WTC11 (cell line): Measurements from ENCODE around the gene HMGXB3. TPM values are rescaled to one million over a fixed set of nuclear protein-coding genes. Genes with fewer than 3 reads are reported as not detected.

Source experiments
- ATAC-seq: fragments of 200-7000 bp; cut with Tn5 transposase; 2 replicates; pipeline ENCODE4 v1.10.0; 2021; ENCODE audit warnings: mild to moderate bottlenecking, moderate library complexity
- CTCF ChIA-PET: fragments of 300-600 bp; sonication (Branson Sonifier 250); formaldehyde crosslinking; loops from one replicate; lab custom pipeline; 2021; ENCODE audit warnings: antibody characterized with exemption; lab: Charles Lee
- POLR2A ChIA-PET: fragments of 350-600 bp; sonication (Branson Sonifier 250); formaldehyde crosslinking; loops from one replicate; lab custom pipeline; 2021; ENCODE audit warnings: antibody characterized with exemption; lab: Charles Lee
- DNase-seq: peaks from one replicate; pipeline ENCODE4 v3.0.0; 2021; ENCODE audit warnings: low spot score
- H3K27ac Mint-ChIP-seq: 2 replicates; pipeline ENCODE4 v1.8.0; 2021; ENCODE audit warnings: mixed read lengths
- H3K27me3 Mint-ChIP-seq: 2 replicates; pipeline ENCODE4 v1.8.0; 2021; ENCODE audit warnings: low read depth, mild to moderate bottlenecking, moderate library complexity, mixed read lengths
- H3K36me3 Mint-ChIP-seq: 2 replicates; pipeline ENCODE4 v1.8.0; 2021; ENCODE audit warnings: mixed read lengths
- H3K4me1 Mint-ChIP-seq: 2 replicates; pipeline ENCODE4 v1.8.0; 2022; ENCODE audit warnings: mixed read lengths
- H3K4me3 Mint-ChIP-seq: 2 replicates; pipeline ENCODE4 v1.8.0; 2021; ENCODE audit warnings: mild to moderate bottlenecking, moderate library complexity, mixed read lengths
- H3K9me3 Mint-ChIP-seq: 2 replicates; pipeline ENCODE4 v1.8.0; 2021; ENCODE audit warnings: mixed read lengths
- CBFB ChIP-seq: sonication (generic); formaldehyde crosslinking; IDR thresholded peaks from 2 replicates; pipeline ENCODE4 v1.8.1; 2022; ENCODE audit warnings: mild to moderate bottlenecking, low read depth, missing genetic modification reagents
- ELF4 ChIP-seq: sonication (generic); formaldehyde crosslinking; IDR thresholded peaks from 2 replicates; pipeline ENCODE4 v1.8.1; 2022; ENCODE audit warnings: low read depth, mild to moderate bottlenecking, moderate library complexity, missing genetic modification reagents
- ETV6 ChIP-seq: sonication (generic); formaldehyde crosslinking; IDR thresholded peaks from 2 replicates; pipeline ENCODE4 v1.8.1; 2022; ENCODE audit warnings: mild to moderate bottlenecking, missing genetic modification reagents
- GTF2I ChIP-seq: fragments of 250-450 bp; sonication (Bioruptor Pico); conservative IDR thresholded peaks from 2 replicates; pipeline ENCODE4 v1.4.0; 2021; ENCODE audit warnings: mild to moderate bottlenecking
- MXD4 ChIP-seq: fragments of 250-450 bp; sonication (Bioruptor Pico); IDR thresholded peaks from 2 replicates; pipeline ENCODE4 v1.8.0; 2021; ENCODE audit warnings: mild to moderate bottlenecking, moderate library complexity, borderline replicate concordance
- NFE2L1 ChIP-seq: sonication (generic); formaldehyde crosslinking; IDR thresholded peaks from 2 replicates; pipeline ENCODE4 v1.8.1; 2023; ENCODE audit warnings: missing genetic modification reagents
- NR1H2 ChIP-seq: sonication (generic); formaldehyde crosslinking; IDR thresholded peaks from 2 replicates; pipeline ENCODE4 v1.9.0; 2021; ENCODE audit warnings: mild to moderate bottlenecking, moderate library complexity, missing genetic modification reagents
- PRRX2 ChIP-seq: fragments of 250-450 bp; sonication (Bioruptor Pico); IDR thresholded peaks from 2 replicates; pipeline ENCODE4 v1.8.0; 2021; ENCODE audit warnings: mild to moderate bottlenecking
- SMAD3 ChIP-seq: sonication (generic); formaldehyde crosslinking; IDR thresholded peaks from 2 replicates; pipeline ENCODE4 v1.8.0; 2022; ENCODE audit warnings: missing genetic modification reagents, mild to moderate bottlenecking, borderline replicate concordance
- SOX15 ChIP-seq: fragments of 250-450 bp; sonication (Bioruptor Pico); IDR thresholded peaks from 2 replicates; pipeline ENCODE4 v1.9.0; 2021; ENCODE audit warnings: mild to moderate bottlenecking
- TCF7 ChIP-seq: sonication (generic); formaldehyde crosslinking; IDR thresholded peaks from 2 replicates; pipeline ENCODE4 v1.8.0; 2022; ENCODE audit warnings: mild to moderate bottlenecking, low read depth, missing genetic modification reagents, moderate library complexity
- ZNF416 ChIP-seq: fragments of 250-450 bp; sonication (Bioruptor Pico); IDR thresholded peaks from 2 replicates; pipeline ENCODE4 v1.9.0; 2021; ENCODE audit warnings: mild to moderate bottlenecking, inconsistent platforms
- total RNA-seq: library from RNA; stranded (reverse); gene quantifications from 3 replicates; pipeline ENCODE4 v1.2.3, GENCODE V29; 2021
- TF ChIP-seq, protein P1 (sequence below): fragments of 250-450 bp; sonication (Bioruptor Pico); IDR thresholded peaks from 2 replicates; pipeline ENCODE4 v1.9.0; 2021; ENCODE audit warnings: mild to moderate bottlenecking
- TF ChIP-seq, protein P2 (sequence below): sonication (generic); formaldehyde crosslinking; IDR thresholded peaks from 2 replicates; pipeline ENCODE4 v1.8.0; 2023; ENCODE audit warnings: mild to moderate bottlenecking, missing genetic modification reagents
- TF ChIP-seq, protein P3 (sequence below): fragments of 250-450 bp; sonication (Bioruptor Pico); IDR thresholded peaks from 2 replicates; pipeline ENCODE4 v2.1.2; 2022; ENCODE audit warnings: mild to moderate bottlenecking, moderate library complexity
- TF ChIP-seq, protein P4 (sequence below): fragments of 250-450 bp; sonication (Bioruptor Pico); IDR thresholded peaks from 2 replicates; pipeline ENCODE4 v1.9.0; 2021; ENCODE audit warnings: mild to moderate bottlenecking
- TF ChIP-seq, protein P5 (sequence below): sonication (generic); formaldehyde crosslinking; IDR thresholded peaks from 2 replicates; pipeline ENCODE4 v1.8.1; 2023; ENCODE audit warnings: mild to moderate bottlenecking, missing genetic modification reagents, moderate library complexity
- TF ChIP-seq, protein P6 (sequence below): sonication (generic); formaldehyde crosslinking; IDR thresholded peaks from 2 replicates; pipeline ENCODE4 v1.8.0; 2022; ENCODE audit warnings: mild to moderate bottlenecking, missing genetic modification reagents
- TF ChIP-seq, protein P7 (sequence below): sonication (generic); formaldehyde crosslinking; IDR thresholded peaks from 2 replicates; pipeline ENCODE4 v1.8.0; 2022; ENCODE audit warnings: mild to moderate bottlenecking, missing genetic modification reagents

The HMGXB3 gene
- total RNA-seq, 1 experiment from 2014 or later: 31.6 TPM

DNA sequence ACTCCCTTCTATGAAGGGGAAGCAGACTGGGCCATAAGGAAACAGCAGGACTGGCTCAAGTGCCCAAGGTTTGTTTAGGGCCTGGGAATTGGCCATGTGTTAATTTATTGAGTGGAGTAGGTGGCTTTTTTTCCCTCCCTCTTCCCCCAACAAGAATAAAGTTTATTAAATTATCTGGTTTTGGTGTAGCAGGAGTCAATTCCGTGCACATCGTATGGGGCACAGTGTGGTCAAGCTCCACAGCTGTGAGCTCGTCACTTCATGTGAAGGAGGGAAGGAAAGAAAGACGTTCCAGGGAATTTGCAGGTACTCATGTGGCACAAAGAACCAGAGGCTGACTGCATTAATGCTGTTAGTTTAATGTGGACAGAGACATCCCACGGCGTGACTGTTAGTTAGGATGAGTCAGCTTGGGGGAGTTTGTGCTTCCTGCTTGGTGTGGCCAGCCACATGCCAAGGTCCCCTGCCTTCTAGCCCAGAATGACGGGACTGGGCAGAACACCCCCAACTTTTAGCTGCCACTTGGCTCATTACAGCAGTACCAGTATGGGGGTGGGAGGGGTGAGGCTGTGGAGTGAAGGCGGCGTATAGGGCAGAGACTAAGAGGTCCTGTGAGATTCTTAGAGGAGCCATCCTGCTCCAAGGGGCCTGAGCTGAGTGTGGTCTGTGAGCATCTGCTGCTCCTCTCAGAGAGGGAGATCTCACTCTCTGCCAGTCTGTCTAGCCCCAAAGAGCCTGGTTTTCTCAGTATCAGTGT is 52.6 kb downstream of the HMGXB3 start:
- ChIA-PET CTCF (interaction anchor here (0.8 kb wide), 1 partner anchor 166 kb away, joined by 3 read pairs; no protein-coding TSS in a partner anchor), POLR2A (no interaction called here)
- Mint-ChIP-seq H3K4me3 (no peak overlapping the region), H3K27ac (no peak overlapping the region), H3K9me3 (no peaks in the 10 kb centered on the region), H3K4me1 (peaks cover 12% of the 10 kb centered on the region), H3K36me3 (peaks cover 44% of the 10 kb centered on the region), H3K27me3 (no peaks in the 10 kb centered on the region)
- ATAC-seq (no peak), DNase-seq (no peak)
- TF ChIP-seq MXD4 (CRISPR knock-in tag) (no peak), ZNF416 (CRISPR knock-in tag) (no peak), NFE2L1 (CRISPR knock-in tag) (no peak), ETV6 (CRISPR knock-in tag) (no peak)
- TF ChIP-seq, protein P1, sequence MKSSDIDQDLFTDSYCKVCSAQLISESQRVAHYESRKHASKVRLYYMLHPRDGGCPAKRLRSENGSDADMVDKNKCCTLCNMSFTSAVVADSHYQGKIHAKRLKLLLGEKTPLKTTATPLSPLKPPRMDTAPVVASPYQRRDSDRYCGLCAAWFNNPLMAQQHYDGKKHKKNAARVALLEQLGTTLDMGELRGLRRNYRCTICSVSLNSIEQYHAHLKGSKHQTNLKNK (CRISPR knock-in tag): no peak

DNA sequence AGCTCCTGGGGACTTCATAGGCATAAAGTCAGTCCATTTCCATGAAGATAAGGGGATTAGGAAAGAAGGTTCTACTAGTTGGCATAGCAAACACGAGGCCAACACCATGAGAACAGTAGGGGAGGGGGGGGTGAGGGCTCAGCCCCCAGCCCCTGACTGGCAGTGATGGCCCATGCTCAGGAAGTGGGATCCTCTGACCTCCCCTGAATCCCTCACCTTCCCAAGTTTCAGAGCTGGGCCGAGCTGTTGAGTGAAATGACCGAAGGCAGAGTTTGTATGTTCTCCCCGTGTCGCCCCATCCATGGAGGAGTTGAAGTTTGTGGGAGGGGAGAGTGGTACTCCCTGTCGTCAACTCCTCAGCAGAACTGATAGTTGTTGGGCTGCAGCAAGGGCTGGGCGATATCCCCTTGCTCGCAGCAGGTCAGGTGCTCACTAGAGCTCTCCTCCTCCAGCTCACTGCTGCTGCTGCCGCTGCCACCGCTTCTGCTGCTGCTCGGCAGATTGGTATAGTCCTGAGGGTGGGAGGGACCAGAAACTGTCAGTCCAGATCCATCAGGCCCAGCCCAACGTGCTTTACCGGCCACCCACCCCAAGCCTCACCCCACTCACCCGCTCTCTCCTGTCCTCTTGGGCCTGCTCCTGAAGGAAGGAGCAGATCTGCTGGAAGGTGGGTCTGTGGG is 53.3 kb downstream of the HMGXB3 start:
- Mint-ChIP-seq H3K4me3 (no peak overlapping the region), H3K9me3 (no peaks in the 10 kb centered on the region), H3K4me1 (peaks cover 17% of the 10 kb centered on the region), H3K36me3 (peaks cover 37% of the 10 kb centered on the region), H3K27ac (no peak overlapping the region), H3K27me3 (peaks cover 4% of the 10 kb centered on the region; the same call in 1 of the 2 replicates)
- ChIA-PET CTCF (interaction anchor here (0.8 kb wide), 1 partner anchor 165 kb away, joined by 3 read pairs; no protein-coding TSS in a partner anchor), POLR2A (no interaction called here)
- ATAC-seq (no peak), DNase-seq (no peak)
- TF ChIP-seq NR1H2 (no peak), ETV6 (CRISPR knock-in tag) (no peak), ELF4 (CRISPR knock-in tag) (no peak), GTF2I (CRISPR knock-in tag) (no peak), SOX15 (CRISPR knock-in tag) (no peak), SMAD3 (CRISPR knock-in tag) (no peak), CBFB (CRISPR knock-in tag) (no peak), TCF7 (CRISPR knock-in tag) (no peak), PRRX2 (no peak)
- TF ChIP-seq, protein P2, sequence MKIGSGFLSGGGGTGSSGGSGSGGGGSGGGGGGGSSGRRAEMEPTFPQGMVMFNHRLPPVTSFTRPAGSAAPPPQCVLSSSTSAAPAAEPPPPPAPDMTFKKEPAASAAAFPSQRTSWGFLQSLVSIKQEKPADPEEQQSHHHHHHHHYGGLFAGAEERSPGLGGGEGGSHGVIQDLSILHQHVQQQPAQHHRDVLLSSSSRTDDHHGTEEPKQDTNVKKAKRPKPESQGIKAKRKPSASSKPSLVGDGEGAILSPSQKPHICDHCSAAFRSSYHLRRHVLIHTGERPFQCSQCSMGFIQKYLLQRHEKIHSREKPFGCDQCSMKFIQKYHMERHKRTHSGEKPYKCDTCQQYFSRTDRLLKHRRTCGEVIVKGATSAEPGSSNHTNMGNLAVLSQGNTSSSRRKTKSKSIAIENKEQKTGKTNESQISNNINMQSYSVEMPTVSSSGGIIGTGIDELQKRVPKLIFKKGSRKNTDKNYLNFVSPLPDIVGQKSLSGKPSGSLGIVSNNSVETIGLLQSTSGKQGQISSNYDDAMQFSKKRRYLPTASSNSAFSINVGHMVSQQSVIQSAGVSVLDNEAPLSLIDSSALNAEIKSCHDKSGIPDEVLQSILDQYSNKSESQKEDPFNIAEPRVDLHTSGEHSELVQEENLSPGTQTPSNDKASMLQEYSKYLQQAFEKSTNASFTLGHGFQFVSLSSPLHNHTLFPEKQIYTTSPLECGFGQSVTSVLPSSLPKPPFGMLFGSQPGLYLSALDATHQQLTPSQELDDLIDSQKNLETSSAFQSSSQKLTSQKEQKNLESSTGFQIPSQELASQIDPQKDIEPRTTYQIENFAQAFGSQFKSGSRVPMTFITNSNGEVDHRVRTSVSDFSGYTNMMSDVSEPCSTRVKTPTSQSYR (CRISPR knock-in tag): no peak
- TF ChIP-seq, protein P3, sequence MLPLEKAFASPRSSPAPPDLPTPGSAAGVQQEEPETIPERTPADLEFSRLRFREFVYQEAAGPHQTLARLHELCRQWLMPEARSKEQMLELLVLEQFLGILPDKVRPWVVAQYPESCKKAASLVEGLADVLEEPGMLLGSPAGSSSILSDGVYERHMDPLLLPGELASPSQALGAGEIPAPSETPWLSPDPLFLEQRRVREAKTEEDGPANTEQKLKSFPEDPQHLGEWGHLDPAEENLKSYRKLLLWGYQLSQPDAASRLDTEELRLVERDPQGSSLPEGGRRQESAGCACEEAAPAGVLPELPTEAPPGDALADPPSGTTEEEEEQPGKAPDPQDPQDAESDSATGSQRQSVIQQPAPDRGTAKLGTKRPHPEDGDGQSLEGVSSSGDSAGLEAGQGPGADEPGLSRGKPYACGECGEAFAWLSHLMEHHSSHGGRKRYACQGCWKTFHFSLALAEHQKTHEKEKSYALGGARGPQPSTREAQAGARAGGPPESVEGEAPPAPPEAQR (CRISPR knock-in tag): no peak
- TF ChIP-seq, protein P4, sequence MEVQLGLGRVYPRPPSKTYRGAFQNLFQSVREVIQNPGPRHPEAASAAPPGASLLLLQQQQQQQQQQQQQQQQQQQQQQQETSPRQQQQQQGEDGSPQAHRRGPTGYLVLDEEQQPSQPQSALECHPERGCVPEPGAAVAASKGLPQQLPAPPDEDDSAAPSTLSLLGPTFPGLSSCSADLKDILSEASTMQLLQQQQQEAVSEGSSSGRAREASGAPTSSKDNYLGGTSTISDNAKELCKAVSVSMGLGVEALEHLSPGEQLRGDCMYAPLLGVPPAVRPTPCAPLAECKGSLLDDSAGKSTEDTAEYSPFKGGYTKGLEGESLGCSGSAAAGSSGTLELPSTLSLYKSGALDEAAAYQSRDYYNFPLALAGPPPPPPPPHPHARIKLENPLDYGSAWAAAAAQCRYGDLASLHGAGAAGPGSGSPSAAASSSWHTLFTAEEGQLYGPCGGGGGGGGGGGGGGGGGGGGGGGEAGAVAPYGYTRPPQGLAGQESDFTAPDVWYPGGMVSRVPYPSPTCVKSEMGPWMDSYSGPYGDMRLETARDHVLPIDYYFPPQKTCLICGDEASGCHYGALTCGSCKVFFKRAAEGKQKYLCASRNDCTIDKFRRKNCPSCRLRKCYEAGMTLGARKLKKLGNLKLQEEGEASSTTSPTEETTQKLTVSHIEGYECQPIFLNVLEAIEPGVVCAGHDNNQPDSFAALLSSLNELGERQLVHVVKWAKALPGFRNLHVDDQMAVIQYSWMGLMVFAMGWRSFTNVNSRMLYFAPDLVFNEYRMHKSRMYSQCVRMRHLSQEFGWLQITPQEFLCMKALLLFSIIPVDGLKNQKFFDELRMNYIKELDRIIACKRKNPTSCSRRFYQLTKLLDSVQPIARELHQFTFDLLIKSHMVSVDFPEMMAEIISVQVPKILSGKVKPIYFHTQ (CRISPR knock-in tag): no peak
- TF ChIP-seq, protein P5, sequence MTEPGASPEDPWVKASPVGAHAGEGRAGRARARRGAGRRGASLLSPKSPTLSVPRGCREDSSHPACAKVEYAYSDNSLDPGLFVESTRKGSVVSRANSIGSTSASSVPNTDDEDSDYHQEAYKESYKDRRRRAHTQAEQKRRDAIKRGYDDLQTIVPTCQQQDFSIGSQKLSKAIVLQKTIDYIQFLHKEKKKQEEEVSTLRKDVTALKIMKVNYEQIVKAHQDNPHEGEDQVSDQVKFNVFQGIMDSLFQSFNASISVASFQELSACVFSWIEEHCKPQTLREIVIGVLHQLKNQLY (CRISPR knock-in tag): no peak
- TF ChIP-seq, protein P6, sequence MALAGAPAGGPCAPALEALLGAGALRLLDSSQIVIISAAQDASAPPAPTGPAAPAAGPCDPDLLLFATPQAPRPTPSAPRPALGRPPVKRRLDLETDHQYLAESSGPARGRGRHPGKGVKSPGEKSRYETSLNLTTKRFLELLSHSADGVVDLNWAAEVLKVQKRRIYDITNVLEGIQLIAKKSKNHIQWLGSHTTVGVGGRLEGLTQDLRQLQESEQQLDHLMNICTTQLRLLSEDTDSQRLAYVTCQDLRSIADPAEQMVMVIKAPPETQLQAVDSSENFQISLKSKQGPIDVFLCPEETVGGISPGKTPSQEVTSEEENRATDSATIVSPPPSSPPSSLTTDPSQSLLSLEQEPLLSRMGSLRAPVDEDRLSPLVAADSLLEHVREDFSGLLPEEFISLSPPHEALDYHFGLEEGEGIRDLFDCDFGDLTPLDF (CRISPR knock-in tag): no peak
- TF ChIP-seq, protein P7, sequence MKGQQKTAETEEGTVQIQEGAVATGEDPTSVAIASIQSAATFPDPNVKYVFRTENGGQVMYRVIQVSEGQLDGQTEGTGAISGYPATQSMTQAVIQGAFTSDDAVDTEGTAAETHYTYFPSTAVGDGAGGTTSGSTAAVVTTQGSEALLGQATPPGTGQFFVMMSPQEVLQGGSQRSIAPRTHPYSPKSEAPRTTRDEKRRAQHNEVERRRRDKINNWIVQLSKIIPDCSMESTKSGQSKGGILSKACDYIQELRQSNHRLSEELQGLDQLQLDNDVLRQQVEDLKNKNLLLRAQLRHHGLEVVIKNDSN (CRISPR knock-in tag): no peak
